Measurements from ENCODE around the gene DPYD.

The DPYD gene

GRCh38 chr1:97297611-97298010 lies 623.2 kb downstream of the DPYD start:
- no peak overlapping the region for H3K27ac ChIP-seq
- TF ChIP-seq CTCF (IDR thresholded peaks at IDR 0.05): no peak
- TF ChIP-seq ZFX (IDR thresholded peaks at IDR 0.05; ENCODE audit: borderline replicate concordance): no peak

GRCh38 chr1:97281962-97282361 lies 638.9 kb downstream of the DPYD start:
- TF ChIP-seq ZFX (IDR thresholded peaks at IDR 0.05; ENCODE audit: borderline replicate concordance): no peak
- no peak for TF ChIP-seq CTCF (IDR thresholded peaks at IDR 0.05)
- no peak overlapping the region for H3K27ac ChIP-seq

- H3K27ac ChIP-seq: no peak overlapping the region
- TF ChIP-seq ZFX (IDR thresholded peaks at IDR 0.05; ENCODE audit: borderline replicate concordance) (no peak), CTCF (IDR thresholded peaks at IDR 0.05) (no peak)
These were observed 642.8 kb downstream of the DPYD start for GRCh38 chr1:97277891-97278654.

GRCh38 chr1:97271916-97272788 lies 648.7 kb downstream of the DPYD start:
- H3K27ac ChIP-seq: peak overlapping the region; percentile 63
- TF ChIP-seq ZFX (IDR thresholded peaks at IDR 0.05; ENCODE audit: borderline replicate concordance) (no peak), CTCF (IDR thresholded peaks at IDR 0.05) (no peak)

GRCh38 chr1:97270508-97271307 lies 650.1 kb downstream of the DPYD start:
- no peak for TF ChIP-seq ZFX (IDR thresholded peaks at IDR 0.05; ENCODE audit: borderline replicate concordance)
- TF ChIP-seq CTCF (IDR thresholded peaks at IDR 0.05): no peak
- no peak overlapping the region for H3K27ac ChIP-seq

GRCh38 chr1:97265630-97266029 lies 655.2 kb downstream of the DPYD start:
- no peak overlapping the region for H3K27ac ChIP-seq
- TF ChIP-seq ZFX (IDR thresholded peaks at IDR 0.05; ENCODE audit: borderline replicate concordance): no peak
- TF ChIP-seq CTCF (IDR thresholded peaks at IDR 0.05): no peak
